Measurements from ENCODE around the gene GNG7.

- TF ChIP-seq POLR2A (IDR thresholded peaks at IDR 0.05; ENCODE audit: low read depth, low read length) (no peak), TAF1 (IDR thresholded peaks at IDR 0.05; ENCODE audit: low read depth, low read length) (no peak), SPI1 (IDR thresholded peaks at IDR 0.05; ENCODE audit: low read depth, low read length) (no peak), POLR2AphosphoS5 (IDR thresholded peaks at IDR 0.05; ENCODE audit: low read depth, low read length) (no peak), POU2F2 (IDR thresholded peaks at IDR 0.05; ENCODE audit: low read depth, low read length) (no peak)
Measured at GRCh38 chr19:2511570-2511969, 190.9 kb downstream of the GNG7 start.

Measured in GM12891 (cell line).